GM18511 (cell line): ENCODE data around the gene MZB1.

Experiments used
- ATAC-seq: cut with Tn5 transposase; IDR thresholded peaks from one replicate; pipeline ENCODE4 v1.9.1; 2021; ENCODE audit warnings: mild to moderate bottlenecking, moderate library complexity; ENCODE audit not compliant: unreplicated experiment

MZB1 gene

DNA sequence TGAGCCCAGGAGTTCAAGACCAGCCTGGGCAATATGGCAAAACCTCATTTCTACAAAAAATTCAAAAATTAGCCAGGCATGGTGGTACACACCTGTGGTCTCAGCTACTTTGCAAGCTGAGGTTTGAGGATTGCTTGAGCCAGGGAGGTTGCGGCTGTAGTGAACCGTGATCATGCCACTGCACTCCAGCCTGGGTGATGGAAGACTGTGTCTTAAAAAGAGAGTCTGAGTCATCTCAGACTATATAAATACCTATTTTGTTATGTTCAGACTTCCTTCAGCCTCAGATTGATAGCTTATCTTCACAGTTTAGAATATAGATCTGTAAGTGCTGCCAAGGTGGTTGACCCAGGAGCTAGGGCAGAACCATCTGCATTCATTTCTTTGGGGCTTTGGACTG is 49.7 kb downstream of the MZB1 start:
- no peak for ATAC-seq
